Activated naive CD4-positive, alpha-beta T cell treated with Interleukin-2 at 50 U/mL for 16 hours (primary cell): ENCODE data around the gene IL1RL1.
A peak's percentile ranks its signal among the peaks of the same experiment; 100 is the strongest.

Experiments used
- DNase-seq: peaks from one replicate; pipeline ENCODE4 v3.0.0-alpha.2; 2020

The IL1RL1 gene

GRCh38 chr2:102294802-102295489 lies 16.4 kb upstream of the IL1RL1 start:
- DNase-seq: no peak

DNA sequence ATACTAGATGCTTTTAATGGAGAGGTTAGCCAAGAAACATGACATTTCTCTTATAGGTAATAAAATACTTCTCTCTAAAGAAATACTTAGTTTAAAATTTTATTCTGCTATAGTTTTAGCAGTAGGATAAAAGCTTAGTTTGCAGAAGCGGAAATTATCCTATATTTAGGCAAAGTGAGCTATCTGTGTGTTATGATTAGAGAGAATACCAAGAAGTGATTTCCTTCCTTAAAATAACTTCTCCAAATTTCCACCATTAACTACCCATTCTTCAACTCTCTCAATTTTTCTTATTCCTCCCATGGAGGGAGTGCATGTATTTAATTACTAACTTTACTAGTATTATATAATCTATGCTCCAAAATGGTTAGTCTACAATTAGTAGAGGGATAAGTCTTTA lies 15.8 kb upstream of the IL1RL1 start:
- no peak for DNase-seq

- no peak for DNase-seq
Observed at GRCh38 chr2:102296449-102296848, 14.9 kb upstream of the IL1RL1 start.

GRCh38 chr2:102297891-102298290 lies 13.5 kb upstream of the IL1RL1 start:
- DNase-seq: no peak

DNA sequence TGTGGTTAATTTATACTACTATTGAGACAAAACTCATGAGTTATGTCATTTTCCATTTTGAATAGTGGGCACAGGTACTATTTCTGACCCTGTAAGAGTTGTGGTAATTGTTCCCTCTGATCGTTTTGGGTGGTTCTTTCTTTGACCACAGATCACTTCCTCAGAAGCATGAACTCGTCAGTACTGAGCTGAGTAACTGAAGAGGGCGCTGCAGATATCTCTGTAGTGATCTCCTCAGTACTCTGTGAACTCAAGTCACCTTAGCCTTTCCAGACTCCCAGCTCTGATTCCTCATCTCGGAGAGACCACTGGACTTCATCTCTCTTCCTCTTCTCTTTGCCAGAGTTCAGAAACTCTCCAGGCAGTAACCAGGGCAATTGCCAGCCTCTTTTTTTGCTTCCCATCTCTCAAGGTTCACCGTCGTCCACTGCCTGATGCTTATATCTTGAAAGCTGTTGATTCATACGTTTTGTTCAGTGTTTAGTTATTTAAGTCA lies 9.4 kb upstream of the IL1RL1 start:
- DNase-seq: peak; percentile 44

DNA sequence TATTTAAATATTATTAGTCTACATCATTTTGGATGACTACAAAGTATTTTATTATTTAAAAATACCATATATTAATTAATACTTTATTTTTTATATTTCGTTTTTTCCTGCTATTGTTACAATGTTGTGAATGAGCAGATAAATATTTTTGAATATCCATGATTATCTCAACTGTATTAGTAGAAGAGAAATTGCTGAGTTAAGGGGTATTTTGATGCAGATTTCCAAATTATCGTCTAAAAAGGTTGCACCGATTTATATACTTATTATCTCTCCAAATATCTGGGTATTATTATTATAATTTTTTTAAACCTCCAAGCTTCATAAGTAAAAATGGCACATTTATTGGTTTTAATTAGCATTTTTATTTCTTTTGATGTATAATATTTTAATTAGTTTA lies 8.9 kb upstream of the IL1RL1 start:
- DNase-seq: no peak

GRCh38 chr2:102303589-102303988 lies 7.8 kb upstream of the IL1RL1 start:
- no peak for DNase-seq

- DNase-seq: no peak
Observed at GRCh38 chr2:102304268-102304667, 7.1 kb upstream of the IL1RL1 start.

DNA sequence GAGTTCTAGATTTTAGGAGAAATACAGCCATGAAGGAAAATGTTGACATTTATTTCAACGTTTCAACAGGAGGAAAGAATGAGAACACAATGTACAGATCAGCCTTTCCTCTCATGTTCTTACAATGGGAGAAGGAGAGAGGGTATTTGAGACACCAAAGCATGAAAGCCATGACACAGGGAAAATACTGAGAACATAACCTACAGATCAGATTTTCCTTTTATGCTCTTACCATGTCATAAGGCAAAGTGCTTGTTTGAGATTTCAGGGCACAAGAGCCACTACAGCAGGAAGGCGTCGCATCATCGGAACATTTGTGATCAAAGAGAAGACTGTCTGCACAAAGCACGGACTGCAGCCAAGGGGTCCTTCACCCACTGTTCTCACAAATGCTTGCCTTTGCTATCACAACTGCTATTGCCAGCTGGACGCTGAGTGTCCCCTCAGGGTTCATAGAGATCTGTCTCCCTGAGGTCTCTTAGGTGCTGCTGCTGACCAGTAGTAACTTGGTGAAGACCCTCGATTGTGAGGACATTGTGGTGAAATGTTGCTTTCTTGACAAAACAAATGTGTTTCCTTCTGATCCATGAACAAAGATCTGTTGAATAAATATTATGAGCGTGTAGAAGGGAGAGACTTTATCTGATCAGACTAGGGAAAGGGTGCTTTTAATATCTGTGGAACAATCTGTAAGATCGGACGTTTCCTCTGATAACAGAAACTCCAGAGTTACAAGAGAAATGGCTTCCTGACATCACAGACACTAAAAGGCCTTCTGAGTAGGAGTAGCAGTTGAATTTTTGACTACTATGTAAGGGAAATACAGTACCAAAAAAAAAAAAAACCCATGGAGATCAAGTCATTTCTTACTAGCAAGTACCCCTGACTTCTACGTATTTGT lies 6.4 kb upstream of the IL1RL1 start:
- DNase-seq: no peak

DNA sequence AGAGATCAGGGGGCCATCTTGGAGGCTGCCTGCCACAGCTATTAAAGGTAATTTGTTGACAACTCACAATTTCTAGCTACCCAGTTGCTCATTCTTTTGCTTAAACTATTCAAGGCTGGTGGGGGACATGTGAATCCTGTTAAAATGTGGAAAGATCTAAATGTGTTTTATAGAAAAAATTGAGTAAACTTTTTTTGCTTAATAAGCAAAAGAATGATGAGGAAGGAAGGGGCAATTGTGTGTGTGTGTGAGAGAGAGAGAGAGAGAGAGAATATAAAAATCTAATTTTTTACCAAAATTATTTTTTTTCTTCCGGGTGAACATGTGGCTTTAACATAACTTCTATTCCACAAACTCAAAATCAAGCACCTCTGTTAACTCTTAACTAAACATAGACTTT lies 5.2 kb upstream of the IL1RL1 start:
- no peak for DNase-seq

- DNase-seq: no peak
Observed at GRCh38 chr2:102313025-102313424, 1.7 kb downstream of the IL1RL1 start.

DNA sequence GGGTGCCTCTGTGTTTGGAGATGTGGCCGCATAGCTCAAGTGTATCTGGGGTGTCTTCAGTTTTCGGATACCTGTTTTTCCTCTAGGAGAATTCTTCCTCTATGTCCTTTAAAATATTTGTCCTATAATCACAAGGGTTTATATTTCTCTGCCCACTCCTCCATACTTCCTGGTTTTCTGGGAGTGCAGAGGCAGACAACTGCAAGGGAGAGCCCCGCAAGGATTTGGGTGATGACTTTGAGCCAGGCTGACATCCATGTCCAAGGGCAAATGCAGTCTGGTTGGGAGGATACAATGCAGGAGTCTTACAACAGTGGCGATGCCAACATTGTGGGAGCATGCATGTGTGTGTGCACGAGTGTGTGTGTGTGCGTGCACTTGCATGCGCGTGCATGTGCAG lies 2.1 kb downstream of the IL1RL1 start:
- DNase-seq: no peak

DNA sequence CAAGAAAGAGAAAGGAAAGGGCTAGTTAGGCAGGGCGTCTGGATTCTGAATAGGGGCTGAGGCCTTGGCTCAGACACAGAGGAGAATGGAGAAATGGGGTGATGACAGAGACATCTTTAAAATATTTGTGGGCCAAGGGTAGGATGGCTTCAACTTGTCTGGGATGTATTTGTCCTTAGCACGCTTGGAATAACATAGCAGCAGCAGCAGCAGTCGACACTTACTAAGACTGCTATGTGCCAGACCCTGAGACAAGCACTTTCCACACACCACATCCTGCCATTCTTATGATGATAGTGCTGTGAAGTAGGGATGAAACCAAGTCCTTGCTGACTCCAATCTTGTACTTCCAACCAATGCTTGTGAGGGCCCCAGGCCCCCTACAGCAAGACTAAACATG lies 2.6 kb downstream of the IL1RL1 start:
- no peak for DNase-seq

DNA sequence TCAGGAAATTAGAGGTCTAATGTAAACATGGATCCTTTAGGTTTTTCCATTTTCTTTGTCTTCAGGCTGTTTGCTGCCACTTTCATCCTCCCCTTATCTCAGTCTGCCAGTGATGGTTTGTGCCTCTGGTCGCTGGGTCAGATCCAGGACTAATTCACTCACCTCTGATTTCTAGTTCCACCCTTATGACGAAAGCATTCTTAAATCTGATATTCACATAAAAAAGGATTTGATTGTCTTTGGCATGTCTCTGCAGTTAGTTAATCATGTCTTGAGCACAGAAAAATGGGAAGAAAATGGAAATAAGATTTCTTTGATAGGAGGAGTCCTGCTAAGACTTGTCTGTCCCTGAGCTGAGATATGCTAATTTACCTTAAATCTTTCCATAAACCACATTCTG lies 4.6 kb downstream of the IL1RL1 start:
- DNase-seq: no peak

- DNase-seq: no peak
Observed at GRCh38 chr2:102317715-102318114, 6.4 kb downstream of the IL1RL1 start.

GRCh38 chr2:102318437-102318836 lies 7.1 kb downstream of the IL1RL1 start:
- DNase-seq: no peak

DNA sequence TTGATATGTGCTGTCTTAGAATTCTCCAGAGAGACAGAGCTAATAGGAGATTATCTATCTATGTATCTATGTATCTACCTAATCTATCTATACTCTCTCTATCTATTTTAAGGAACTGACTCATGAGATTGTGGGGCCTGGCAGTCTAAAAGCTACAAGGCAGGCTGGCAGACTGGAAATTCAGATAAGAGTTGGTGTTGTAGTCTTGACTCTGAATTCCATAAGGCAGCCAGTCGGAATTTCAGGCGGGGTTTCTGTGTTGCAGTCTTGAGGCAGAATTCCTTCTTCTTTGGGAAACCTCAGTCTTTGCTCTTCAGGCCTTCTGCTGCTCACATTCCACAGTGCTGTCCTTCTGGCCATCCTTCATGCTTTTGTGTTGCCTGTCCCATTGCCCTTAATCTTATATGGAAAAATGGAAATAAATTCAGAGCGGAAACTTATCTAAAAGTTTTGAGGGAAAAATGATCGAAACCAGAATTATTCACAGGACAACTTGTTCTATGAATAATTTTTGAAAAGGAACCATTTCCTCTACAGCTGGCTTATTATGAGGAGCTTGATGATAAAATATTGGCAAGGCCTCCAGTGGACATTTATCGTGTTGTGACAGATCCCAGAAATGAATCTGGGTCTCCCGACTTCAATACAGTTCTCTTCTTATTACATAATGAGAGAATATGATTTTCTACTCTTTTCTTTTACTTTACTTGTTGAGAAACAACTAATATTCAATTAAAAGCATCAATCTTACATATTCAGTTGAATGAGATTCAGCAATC lies 10.8 kb downstream of the IL1RL1 start:
- DNase-seq: no peak

GRCh38 chr2:102324914-102325313 lies 13.6 kb downstream of the IL1RL1 start:
- peak; percentile 24 for DNase-seq

GRCh38 chr2:102331311-102331980 lies 20.1 kb downstream of the IL1RL1 start:
- DNase-seq: no peak

DNA sequence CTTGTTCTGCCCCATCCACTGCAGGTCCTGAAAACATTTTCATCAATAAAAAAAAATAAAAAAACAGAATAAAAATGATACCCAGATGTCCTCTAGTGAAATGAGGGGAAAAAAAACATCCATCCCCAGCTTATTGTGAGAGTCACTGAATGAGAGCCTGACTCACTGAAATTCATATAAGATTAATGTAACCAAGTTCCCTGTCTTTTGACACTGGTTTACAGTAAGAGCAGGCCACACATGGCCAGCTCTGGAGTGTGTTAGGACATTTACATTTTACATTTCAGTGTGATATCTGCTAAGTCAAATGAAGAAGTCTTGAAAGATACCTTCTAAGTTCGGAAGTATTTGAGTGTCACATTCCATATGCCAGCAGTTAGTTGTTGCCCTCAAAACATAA lies 23.1 kb downstream of the IL1RL1 start:
- no peak for DNase-seq

DNA sequence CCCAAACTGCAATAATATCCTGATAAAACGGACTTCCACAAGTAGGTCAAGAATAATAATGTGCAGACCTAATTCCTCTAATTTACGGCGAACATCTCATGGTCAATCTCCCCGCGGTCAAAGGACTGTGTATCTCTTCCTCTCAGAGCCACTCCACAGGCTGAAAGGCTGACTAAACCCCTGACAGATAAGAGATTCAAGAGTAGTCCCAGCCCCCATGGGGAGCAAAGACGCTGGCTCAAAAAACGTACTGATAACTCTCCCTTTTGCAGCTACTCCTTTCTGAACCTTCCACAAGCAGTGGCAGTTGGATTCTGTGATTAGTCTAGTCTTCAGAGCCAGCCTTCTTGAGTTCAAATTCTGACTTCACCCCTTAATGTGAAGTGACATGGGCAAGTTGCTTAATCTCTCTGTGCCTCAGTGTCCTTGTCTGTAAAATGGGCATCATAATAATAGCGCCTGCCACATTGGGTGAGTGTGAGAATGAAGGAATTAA lies 24.6 kb downstream of the IL1RL1 start:
- no peak for DNase-seq

DNA sequence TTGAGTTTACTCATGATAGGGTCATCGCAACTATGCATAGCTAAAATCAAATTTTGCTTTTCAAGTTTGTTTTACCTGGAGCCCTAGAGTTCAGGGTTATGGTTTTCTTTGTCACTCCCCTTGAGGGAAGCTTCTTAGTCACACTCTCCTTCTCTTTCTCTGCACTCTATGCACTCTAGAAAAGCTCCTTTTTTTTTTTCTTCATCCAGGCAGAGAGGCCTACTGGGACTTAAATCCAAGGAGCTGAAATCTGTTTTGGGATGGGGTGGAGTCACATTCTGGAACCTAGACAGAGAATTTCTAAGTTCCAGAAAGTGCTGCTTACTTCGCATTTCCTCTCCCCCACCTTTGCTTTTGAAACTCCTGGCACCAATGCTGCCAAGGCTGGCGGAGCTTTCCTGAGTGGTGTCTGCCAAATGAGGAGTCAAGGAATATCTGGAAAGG lies 25.2 kb downstream of the IL1RL1 start:
- DNase-seq: no peak

DNA sequence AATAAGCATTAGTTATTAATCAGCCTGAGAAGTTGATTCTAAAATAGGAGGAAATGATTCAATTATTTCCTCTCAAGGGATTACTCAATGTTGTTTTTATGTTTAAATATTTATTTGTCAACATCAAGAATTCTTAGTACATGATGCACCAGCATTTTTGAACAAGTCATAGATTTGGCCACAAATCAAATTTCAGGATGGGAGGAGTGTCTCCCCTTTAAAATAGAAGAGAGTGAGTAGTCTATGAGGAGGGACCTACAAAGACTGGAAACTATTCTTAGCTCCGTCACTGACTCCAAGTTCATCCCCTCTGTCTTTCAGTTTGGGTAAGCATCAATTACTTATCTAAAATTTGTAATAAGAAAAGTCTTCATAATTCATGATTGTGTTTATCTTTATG lies 25.6 kb downstream of the IL1RL1 start:
- DNase-seq: no peak
